Measurements from ENCODE around the gene UBE2E2.
"Not testable (repeated sequence)": the region's sequence is repeated elsewhere in the genome, so short reads cannot be mapped to it uniquely, and the experiment has no call there.

Gene UBE2E2

GRCh38 chr3:23202921-23203707 is at the start of gene UBE2E2:
UBE2E2 (plus strand) TSS chr3:23203327.
- peak in 2 of 3 donors; percentile 28 to 43 for DNase-seq (ENCODE audit: low read depth in 3 of 3)

- DNase-seq (ENCODE audit: low read depth in 3 of 3): no peak
Observed at GRCh38 chr3:23153436-23153835, 49.7 kb upstream of the UBE2E2 start.

- DNase-seq (ENCODE audit: low read depth in 3 of 3): no peak
Observed at GRCh38 chr3:23157331-23157730, 45.8 kb upstream of the UBE2E2 start.

- no peak for DNase-seq (ENCODE audit: low read depth in 3 of 3)
Observed at GRCh38 chr3:23159929-23160328, 43.2 kb upstream of the UBE2E2 start.

- DNase-seq (ENCODE audit: low read depth in 3 of 3): no peak
Observed at GRCh38 chr3:23161308-23161707, 41.8 kb upstream of the UBE2E2 start.

- DNase-seq (ENCODE audit: low read depth in 3 of 3): no peak
Observed at GRCh38 chr3:23161896-23162570, 41.1 kb upstream of the UBE2E2 start.

- no peak for DNase-seq (ENCODE audit: low read depth in 3 of 3)
Observed at GRCh38 chr3:23162934-23163333, 40.2 kb upstream of the UBE2E2 start.

- DNase-seq (ENCODE audit: low read depth in 3 of 3): no peak
Observed at GRCh38 chr3:23164746-23165145, 38.4 kb upstream of the UBE2E2 start.

GRCh38 chr3:23165571-23165970 is 37.6 kb upstream of the UBE2E2 start:
- DNase-seq (ENCODE audit: low read depth in 3 of 3): no peak

- no peak for DNase-seq (ENCODE audit: low read depth in 3 of 3)
Observed at GRCh38 chr3:23166276-23166675, 36.9 kb upstream of the UBE2E2 start.

- DNase-seq (ENCODE audit: low read depth in 3 of 3): no peak
Observed at GRCh38 chr3:23166845-23167244, 36.3 kb upstream of the UBE2E2 start.

GRCh38 chr3:23169551-23169950 is 33.6 kb upstream of the UBE2E2 start:
- DNase-seq (ENCODE audit: low read depth in 3 of 3): no peak

- no peak for DNase-seq (ENCODE audit: low read depth in 3 of 3)
Observed at GRCh38 chr3:23170291-23170690, 32.8 kb upstream of the UBE2E2 start.

- DNase-seq (ENCODE audit: low read depth in 3 of 3): no peak
Observed at GRCh38 chr3:23172059-23172458, 31.1 kb upstream of the UBE2E2 start.

- DNase-seq (ENCODE audit: low read depth in 3 of 3): no peak
Observed at GRCh38 chr3:23174426-23175039, 28.6 kb upstream of the UBE2E2 start.

GRCh38 chr3:23175341-23176083 is 27.6 kb upstream of the UBE2E2 start:
- no peak for DNase-seq (ENCODE audit: low read depth in 3 of 3)

- not testable (repeated sequence) for DNase-seq (ENCODE audit: low read depth in 3 of 3)
Observed at GRCh38 chr3:23176839-23177238, 26.3 kb upstream of the UBE2E2 start.

- no peak for DNase-seq (ENCODE audit: low read depth in 3 of 3)
Observed at GRCh38 chr3:23182996-23183513, 20.1 kb upstream of the UBE2E2 start.

- no peak for DNase-seq (ENCODE audit: low read depth in 3 of 3)
Observed at GRCh38 chr3:23183731-23184130, 19.4 kb upstream of the UBE2E2 start.

GRCh38 chr3:23185861-23186260 is 17.3 kb upstream of the UBE2E2 start:
- no peak for DNase-seq (ENCODE audit: low read depth in 3 of 3)

GRCh38 chr3:23189187-23189586 is 13.9 kb upstream of the UBE2E2 start:
- no peak for DNase-seq (ENCODE audit: low read depth in 3 of 3)

- DNase-seq (ENCODE audit: low read depth in 3 of 3): no peak
Observed at GRCh38 chr3:23192816-23193215, 10.3 kb upstream of the UBE2E2 start.

All from stimulated activated CD4-positive, alpha-beta T cell treated with anti-CD3 and anti-CD28 coated beads, TNF-alpha, amount 100 ng/mL, for 48 hours (primary cell).